HEK293 (cell line): Measurements from ENCODE around the gene CAPRIN2.

Experiments
- EGR2 ChIP-seq: fragments of 450-650 bp; formaldehyde crosslinking; IDR thresholded peaks from 2 replicates; pipeline ENCODE4 v1.5.1; 2016; ENCODE audit warnings: low read depth, missing biosample characterization, missing genetic modification characterization
- GLIS1 ChIP-seq: fragments of 450-650 bp; formaldehyde crosslinking; IDR thresholded peaks from 2 replicates; pipeline ENCODE4 v1.5.1; 2016; ENCODE audit warnings: missing biosample characterization, missing genetic modification characterization
- HOXC10 ChIP-seq: sonication (generic); formaldehyde crosslinking; IDR thresholded peaks from 2 replicates; pipeline ENCODE4 v1.8.1; 2023; ENCODE audit warnings: mild to moderate bottlenecking, missing genetic modification reagents
- KLF1 ChIP-seq: fragments of 450-650 bp; formaldehyde crosslinking; IDR thresholded peaks from 2 replicates; pipeline ENCODE4 v1.5.1; 2016; ENCODE audit warnings: missing biosample characterization, missing genetic modification characterization
- KLF16 ChIP-seq: fragments of 450-650 bp; formaldehyde crosslinking; IDR thresholded peaks from 2 replicates; pipeline ENCODE4 v1.5.1; 2017; ENCODE audit warnings: missing biosample characterization, missing genetic modification characterization
- KLF9 ChIP-seq: fragments of 450-650 bp; formaldehyde crosslinking; IDR thresholded peaks from 2 replicates; pipeline ENCODE4 v1.5.1; 2016; ENCODE audit warnings: missing biosample characterization, missing genetic modification characterization, low read depth
- MEIS1 ChIP-seq: sonication (generic); formaldehyde crosslinking; IDR thresholded peaks from 2 replicates; pipeline ENCODE4 v1.8.1; 2022; ENCODE audit warnings: missing genetic modification reagents, mild to moderate bottlenecking, borderline replicate concordance
- OVOL3 ChIP-seq: fragments of 450-650 bp; formaldehyde crosslinking; IDR thresholded peaks from 2 replicates; pipeline ENCODE4 v1.5.1; 2016; ENCODE audit warnings: missing biosample characterization, missing genetic modification characterization
- REPIN1 ChIP-seq: fragments of 450-650 bp; formaldehyde crosslinking; IDR thresholded peaks from 2 replicates; pipeline ENCODE4 v1.5.1; 2017; ENCODE audit warnings: missing biosample characterization, missing genetic modification characterization, low read depth
- SCRT2 ChIP-seq: fragments of 450-650 bp; formaldehyde crosslinking; IDR thresholded peaks from 2 replicates; pipeline ENCODE4 v1.5.1; 2016; ENCODE audit warnings: missing biosample characterization, missing genetic modification characterization
- SP2 ChIP-seq: fragments of 450-650 bp; formaldehyde crosslinking; IDR thresholded peaks from 2 replicates; pipeline ENCODE4 v1.5.1; 2016; ENCODE audit warnings: missing biosample characterization, missing genetic modification characterization
- SP7 ChIP-seq: fragments of 450-650 bp; formaldehyde crosslinking; IDR thresholded peaks from 2 replicates; pipeline ENCODE4 v1.5.1; 2016; ENCODE audit warnings: missing biosample characterization, missing genetic modification characterization
- ZBTB17 ChIP-seq: fragments of 450-650 bp; formaldehyde crosslinking; IDR thresholded peaks from 2 replicates; pipeline ENCODE4 v1.5.1; 2016; ENCODE audit warnings: missing biosample characterization, missing genetic modification characterization
- ZBTB20 ChIP-seq: fragments of 450-650 bp; formaldehyde crosslinking; IDR thresholded peaks from 2 replicates; pipeline ENCODE4 v1.5.1; 2016; ENCODE audit warnings: missing biosample characterization, missing genetic modification characterization
- ZFP41 ChIP-seq: fragments of 450-650 bp; formaldehyde crosslinking; IDR thresholded peaks from 2 replicates; pipeline ENCODE4 v1.5.1; 2016; ENCODE audit warnings: missing biosample characterization, missing genetic modification characterization, borderline replicate concordance
- ZNF155 ChIP-seq: fragments of 450-650 bp; formaldehyde crosslinking; IDR thresholded peaks from 2 replicates; pipeline ENCODE4 v1.5.1; 2016; ENCODE audit warnings: missing biosample characterization, missing genetic modification characterization
- ZNF175 ChIP-seq: fragments of 450-650 bp; formaldehyde crosslinking; IDR thresholded peaks from 2 replicates; pipeline ENCODE4 v1.5.1; 2016; ENCODE audit warnings: missing biosample characterization, missing genetic modification characterization
- ZNF2 ChIP-seq: fragments of 450-650 bp; formaldehyde crosslinking; IDR thresholded peaks from 2 replicates; pipeline ENCODE4 v1.5.1; 2016; ENCODE audit warnings: missing biosample characterization, missing genetic modification characterization
- ZNF211 ChIP-seq: fragments of 450-650 bp; formaldehyde crosslinking; IDR thresholded peaks from 2 replicates; pipeline ENCODE4 v1.5.1; 2016; ENCODE audit warnings: low read depth, missing biosample characterization, missing genetic modification characterization
- ZNF24 ChIP-seq: fragments of 450-650 bp; formaldehyde crosslinking; IDR thresholded peaks from 2 replicates; pipeline ENCODE4 v1.5.1; 2016; ENCODE audit warnings: missing biosample characterization, missing genetic modification characterization
- ZNF248 ChIP-seq: fragments of 450-650 bp; formaldehyde crosslinking; IDR thresholded peaks from 2 replicates; pipeline ENCODE4 v1.5.1; 2017; ENCODE audit warnings: missing biosample characterization, missing genetic modification characterization
- ZNF335 ChIP-seq: fragments of 450-650 bp; formaldehyde crosslinking; conservative IDR thresholded peaks from 2 replicates; pipeline ENCODE4 v1.5.1; 2016; ENCODE audit warnings: missing biosample characterization, missing genetic modification characterization
- ZNF341 ChIP-seq: fragments of 450-650 bp; formaldehyde crosslinking; IDR thresholded peaks from 2 replicates; pipeline ENCODE4; 2016; ENCODE audit warnings: low read depth, missing biosample characterization, missing genetic modification characterization
- ZNF449 ChIP-seq: fragments of 450-650 bp; formaldehyde crosslinking; IDR thresholded peaks from 2 replicates; pipeline ENCODE4 v1.5.1; 2017; ENCODE audit warnings: missing biosample characterization, mild to moderate bottlenecking, missing genetic modification characterization, moderate library complexity
- ZNF510 ChIP-seq: fragments of 450-650 bp; formaldehyde crosslinking; IDR thresholded peaks from 2 replicates; pipeline ENCODE4 v1.5.1; 2018; ENCODE audit warnings: mild to moderate bottlenecking, missing genetic modification characterization, missing biosample characterization; ENCODE audit not compliant: insufficient replicate concordance
- ZNF585B ChIP-seq: fragments of 450-650 bp; formaldehyde crosslinking; IDR thresholded peaks from 2 replicates; pipeline ENCODE4 v1.5.1; 2016; ENCODE audit warnings: missing biosample characterization, missing genetic modification characterization
- ZNF629 ChIP-seq: fragments of 450-650 bp; formaldehyde crosslinking; IDR thresholded peaks from 2 replicates; pipeline ENCODE4 v1.5.1; 2017; ENCODE audit warnings: missing biosample characterization, missing genetic modification characterization
- ZNF645 ChIP-seq: fragments of 450-650 bp; formaldehyde crosslinking; IDR thresholded peaks from 2 replicates; pipeline ENCODE4; 2016; ENCODE audit warnings: missing biosample characterization, missing genetic modification characterization
- ZNF670 ChIP-seq: fragments of 450-650 bp; formaldehyde crosslinking; IDR thresholded peaks from 2 replicates; pipeline ENCODE4 v1.5.1; 2016; ENCODE audit warnings: missing biosample characterization, missing genetic modification characterization, low read depth
- ZNF707 ChIP-seq: fragments of 450-650 bp; formaldehyde crosslinking; IDR thresholded peaks from 2 replicates; pipeline ENCODE4 v1.5.1; 2016; ENCODE audit warnings: missing biosample characterization, missing genetic modification characterization
- ZNF776 ChIP-seq: fragments of 450-650 bp; formaldehyde crosslinking; IDR thresholded peaks from 2 replicates; pipeline ENCODE4 v1.5.0; 2017; ENCODE audit warnings: missing biosample characterization, missing genetic modification characterization, borderline replicate concordance
- ZNF777 ChIP-seq: fragments of 450-650 bp; formaldehyde crosslinking; IDR thresholded peaks from 2 replicates; pipeline ENCODE4 v1.5.1; 2017; ENCODE audit warnings: missing biosample characterization, missing genetic modification characterization, borderline replicate concordance
- ZSCAN30 ChIP-seq: fragments of 450-650 bp; IDR thresholded peaks from 2 replicates; pipeline ENCODE4 v1.5.1; 2018; ENCODE audit warnings: missing biosample characterization, mild to moderate bottlenecking, missing genetic modification characterization, moderate library complexity
- TF ChIP-seq, protein P1 (sequence below): fragments of 450-650 bp; formaldehyde crosslinking; IDR thresholded peaks from 2 replicates; pipeline ENCODE4 v1.5.1; 2016; ENCODE audit warnings: missing biosample characterization, missing genetic modification characterization
- TF ChIP-seq, protein P2 (sequence below): fragments of 450-650 bp; formaldehyde crosslinking; IDR thresholded peaks from 2 replicates; pipeline ENCODE4 v1.5.1; 2016; ENCODE audit warnings: missing biosample characterization, missing genetic modification characterization
- TF ChIP-seq, protein P3 (sequence below): fragments of 450-650 bp; formaldehyde crosslinking; IDR thresholded peaks from 2 replicates; pipeline ENCODE4 v1.5.1; 2016; ENCODE audit warnings: missing biosample characterization, missing genetic modification characterization

CAPRIN2 gene

GRCh38 chr12:30695199-30696102 lies 59.3 kb downstream of the CAPRIN2 start, which contains the start of gene IPO8 (continued):
- TF ChIP-seq, protein P1, sequence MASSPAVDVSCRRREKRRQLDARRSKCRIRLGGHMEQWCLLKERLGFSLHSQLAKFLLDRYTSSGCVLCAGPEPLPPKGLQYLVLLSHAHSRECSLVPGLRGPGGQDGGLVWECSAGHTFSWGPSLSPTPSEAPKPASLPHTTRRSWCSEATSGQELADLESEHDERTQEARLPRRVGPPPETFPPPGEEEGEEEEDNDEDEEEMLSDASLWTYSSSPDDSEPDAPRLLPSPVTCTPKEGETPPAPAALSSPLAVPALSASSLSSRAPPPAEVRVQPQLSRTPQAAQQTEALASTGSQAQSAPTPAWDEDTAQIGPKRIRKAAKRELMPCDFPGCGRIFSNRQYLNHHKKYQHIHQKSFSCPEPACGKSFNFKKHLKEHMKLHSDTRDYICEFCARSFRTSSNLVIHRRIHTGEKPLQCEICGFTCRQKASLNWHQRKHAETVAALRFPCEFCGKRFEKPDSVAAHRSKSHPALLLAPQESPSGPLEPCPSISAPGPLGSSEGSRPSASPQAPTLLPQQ (tag by site-specific recombination): peak; percentile 45; the same call in 1 of the 2 replicates
- TF ChIP-seq ZBTB20 (tag by site-specific recombination) (peak; percentile 92), ZBTB17 (tag by site-specific recombination) (peak; percentile 77), ZFP41 (tag by site-specific recombination) (no peak), KLF1 (tag by site-specific recombination) (no peak), ZNF510 (no peak), ZNF645 (tag by site-specific recombination) (no peak), ZNF777 (tag by site-specific recombination) (no peak), REPIN1 (peak; percentile 76; the same call in 1 of the 2 replicates), ZNF585B (no peak), SP2 (peak; percentile 80), ZNF211 (no peak), KLF9 (tag by site-specific recombination) (peak; percentile 51; the same call in 1 of the 2 replicates), ZSCAN30 (tag by site-specific recombination) (peak; percentile 19; the same call in 1 of the 2 replicates), SCRT2 (tag by site-specific recombination) (peak; percentile 93), ZNF341 (peak; percentile 78), EGR2 (peak; percentile 83), ZNF449 (tag by site-specific recombination) (no peak), ZNF335 (tag by site-specific recombination) (peak; percentile 96), OVOL3 (tag by site-specific recombination) (no peak), ZNF248 (tag by site-specific recombination) (no peak), ZNF707 (tag by site-specific recombination) (no peak), ZNF776 (tag by site-specific recombination) (no peak), SP7 (peak; percentile 65), ZNF175 (no peak), KLF16 (tag by site-specific recombination) (peak; percentile 80), HOXC10 (CRISPR knock-in tag) (no peak), ZNF670 (tag by site-specific recombination) (no peak), ZNF629 (tag by site-specific recombination) (peak; percentile 75), MEIS1 (no peak), ZNF24 (tag by site-specific recombination) (no peak), ZNF155 (tag by site-specific recombination) (no peak), GLIS1 (tag by site-specific recombination) (peak; percentile 82), ZNF2 (tag by site-specific recombination) (peak; percentile 89)
- TF ChIP-seq, protein P2, sequence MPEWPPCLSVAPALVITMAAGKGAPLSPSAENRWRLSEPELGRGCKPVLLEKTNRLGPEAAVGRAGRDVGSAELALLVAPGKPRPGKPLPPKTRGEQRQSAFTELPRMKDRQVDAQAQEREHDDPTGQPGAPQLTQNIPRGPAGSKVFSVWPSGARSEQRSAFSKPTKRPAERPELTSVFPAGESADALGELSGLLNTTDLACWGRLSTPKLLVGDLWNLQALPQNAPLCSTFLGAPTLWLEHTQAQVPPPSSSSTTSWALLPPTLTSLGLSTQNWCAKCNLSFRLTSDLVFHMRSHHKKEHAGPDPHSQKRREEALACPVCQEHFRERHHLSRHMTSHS (tag by site-specific recombination): no peak
- TF ChIP-seq, protein P3, sequence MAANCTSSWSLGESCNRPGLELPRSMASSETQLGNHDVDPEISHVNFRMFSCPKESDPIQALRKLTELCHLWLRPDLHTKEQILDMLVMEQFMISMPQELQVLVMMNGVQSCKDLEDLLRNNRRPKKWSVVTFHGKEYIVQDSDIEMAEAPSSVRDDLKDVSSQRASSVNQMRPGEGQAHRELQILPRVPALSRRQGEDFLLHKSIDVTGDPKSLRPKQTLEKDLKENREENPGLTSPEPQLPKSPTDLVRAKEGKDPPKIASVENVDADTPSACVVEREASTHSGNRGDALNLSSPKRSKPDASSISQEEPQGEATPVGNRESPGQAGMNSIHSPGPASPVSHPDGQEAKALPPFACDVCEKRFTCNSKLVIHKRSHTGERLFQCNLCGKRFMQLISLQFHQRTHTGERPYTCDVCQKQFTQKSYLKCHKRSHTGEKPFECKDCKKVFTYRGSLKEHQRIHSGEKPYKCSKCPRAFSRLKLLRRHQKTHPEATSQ (tag by site-specific recombination): no peak
